ENCODE results near the gene RABEP2. TPM values are rescaled to one million over a fixed set of nuclear protein-coding genes. Genes with fewer than 3 reads are reported as not detected.
A peak's percentile ranks its signal among the peaks of the same experiment; 100 is the strongest.

The RABEP2 gene
- total RNA-seq, 1 donor from 2014 or later, result 110 TPM

- ChIA-PET POLR2A (interaction anchor here (0.6 to 10.1 kb wide), 17 partner anchors 11 to 1262 kb away, joined by 3 to 192 read pairs (median 18); partner anchors contain the start of genes ATP2A1, ATXN2L, CD19 and KCTD13), CTCF (interaction anchor here (0.9 to 3.4 kb wide), 9 partner anchors 8 to 101 kb away, joined by 3 to 34 read pairs (median 4); partner anchors contain the start of genes ATXN2L, CD19 and NFATC2IP)
- peaks cover 36% of the 10 kb centered on the region for H3K36me3 Mint-ChIP-seq (ENCODE audit: low read depth)
- H3K9me3 Mint-ChIP-seq, result no peaks in the 10 kb centered on the region
- TF ChIP-seq CTCF (IDR thresholded peaks at IDR 0.05), result no peak
- H3K4me1 Mint-ChIP-seq, result peaks cover 53% of the 10 kb centered on the region
- DNase-seq, result peak; percentile 56
- H3K27me3 Mint-ChIP-seq, result no peaks in the 10 kb centered on the region
- peak overlapping the region; percentile 90 for H3K4me3 Mint-ChIP-seq
- peak overlapping the region; percentile 96 for H3K27ac Mint-ChIP-seq
- peak; percentile 59 for ATAC-seq (ENCODE audit: low read depth)
- intact Hi-C loops (cut with micrococcal nuclease), result loop anchor here (1.0 to 2.0 kb wide), 11 partner anchors 8 to 1971 kb away; partner anchors contain the start of genes ATP2A1, BCL7C, NFATC2IP and SH2B1
Observed at GRCh38 chr16:28923652-28924398, 1.2 kb downstream of the RABEP2 start.

GRCh38 chr16:28923231-28923587 is 1.8 kb downstream of the RABEP2 start:
- Mint-ChIP-seq H3K27me3 (no peaks in the 10 kb centered on the region), H3K36me3 (ENCODE audit: low read depth) (peaks cover 39% of the 10 kb centered on the region), H3K27ac (peak overlapping the region; percentile 96), H3K4me3 (peak overlapping the region; percentile 90), H3K4me1 (peaks cover 52% of the 10 kb centered on the region), H3K9me3 (no peaks in the 10 kb centered on the region)
- intact Hi-C loops (cut with micrococcal nuclease), result no loop called here
- TF ChIP-seq CTCF (IDR thresholded peaks at IDR 0.05), result no peak
- ATAC-seq (ENCODE audit: low read depth) (no peak), DNase-seq (no peak)
- POLR2A ChIA-PET, result interaction anchor here (0.6 to 10.1 kb wide), 16 partner anchors 10 to 1003 kb away, joined by 3 to 192 read pairs (median 14); partner anchors contain the start of genes ATP2A1, ATXN2L, CD19 and KCTD13
- CTCF ChIA-PET, result interaction anchor here (0.9 to 3.4 kb wide), 8 partner anchors 9 to 101 kb away, joined by 3 to 34 read pairs (median 6); partner anchors contain the start of genes ATXN2L, CD19 and NFATC2IP

- Mint-ChIP-seq H3K27ac (no peak overlapping the region), H3K27me3 (no peaks in the 10 kb centered on the region), H3K9me3 (no peaks in the 10 kb centered on the region), H3K4me3 (no peak overlapping the region), H3K36me3 (ENCODE audit: low read depth) (peaks cover 65% of the 10 kb centered on the region), H3K4me1 (peaks cover 31% of the 10 kb centered on the region)
- ATAC-seq (ENCODE audit: low read depth) (no peak), DNase-seq (no peak)
- ChIA-PET POLR2A (interaction anchor here (10.1 kb wide), 1 partner anchor 19 kb away, joined by 192 read pairs; the partner anchor contains the start of gene CD19), CTCF (no interaction called here)
- intact Hi-C loops (cut with micrococcal nuclease), result no loop called here
- no peak for TF ChIP-seq CTCF (IDR thresholded peaks at IDR 0.05)
Observed at GRCh38 chr16:28918698-28919097, 6.3 kb downstream of the RABEP2 start.

GRCh38 chr16:28917095-28917494 is 7.9 kb downstream of the RABEP2 start:
- Mint-ChIP-seq H3K9me3 (no peaks in the 10 kb centered on the region), H3K27me3 (no peaks in the 10 kb centered on the region), H3K27ac (peak overlapping the region; percentile 3), H3K4me3 (no peak overlapping the region), H3K4me1 (peaks cover 22% of the 10 kb centered on the region), H3K36me3 (ENCODE audit: low read depth) (peaks cover 70% of the 10 kb centered on the region)
- CTCF ChIA-PET, result interaction anchor here (1.3 kb wide), 1 partner anchor 28 kb away, joined by 7 read pairs; no protein-coding TSS in a partner anchor
- TF ChIP-seq CTCF (IDR thresholded peaks at IDR 0.05), result no peak
- POLR2A ChIA-PET, result interaction anchor here (0.6 kb wide), 2 partner anchors 13 to 24 kb away, joined by 3 to 5 read pairs; no protein-coding TSS in a partner anchor
- no peak for ATAC-seq (ENCODE audit: low read depth)
- intact Hi-C loops (cut with micrococcal nuclease), result no loop called here
- DNase-seq, result no peak

GRCh38 chr16:28915181-28915580 is 9.9 kb downstream of the RABEP2 start:
- DNase-seq (no peak), ATAC-seq (ENCODE audit: low read depth) (no peak)
- no peaks in the 10 kb centered on the region for H3K27me3 Mint-ChIP-seq
- peaks cover 22% of the 10 kb centered on the region for H3K4me1 Mint-ChIP-seq
- H3K36me3 Mint-ChIP-seq (ENCODE audit: low read depth), result peaks cover 70% of the 10 kb centered on the region
- no peak for TF ChIP-seq CTCF (IDR thresholded peaks at IDR 0.05)
- H3K9me3 Mint-ChIP-seq, result no peaks in the 10 kb centered on the region
- no peak overlapping the region for H3K4me3 Mint-ChIP-seq
- no peak overlapping the region for H3K27ac Mint-ChIP-seq
- ChIA-PET POLR2A (interaction anchor here (0.7 to 7.0 kb wide), 2 partner anchors 9 to 29 kb away, joined by 3 to 54 read pairs; partner anchors contain the start of gene RABEP2), CTCF (interaction anchor here (2.0 kb wide), 1 partner anchor 30 kb away, joined by 8 read pairs; no protein-coding TSS in a partner anchor)
- intact Hi-C loops (cut with micrococcal nuclease), result no loop called here

Measured in activated B cell treated with CpG ODN at 0.5 μM for 24 hours (primary cell).